ENCODE results near the gene MIOS. TPM values are rescaled to one million over a fixed set of nuclear protein-coding genes. Genes with fewer than 3 reads are reported as not detected.

Gene MIOS
- total RNA-seq, 1 experiment from 2014 or later = 41.3 TPM

DNA sequence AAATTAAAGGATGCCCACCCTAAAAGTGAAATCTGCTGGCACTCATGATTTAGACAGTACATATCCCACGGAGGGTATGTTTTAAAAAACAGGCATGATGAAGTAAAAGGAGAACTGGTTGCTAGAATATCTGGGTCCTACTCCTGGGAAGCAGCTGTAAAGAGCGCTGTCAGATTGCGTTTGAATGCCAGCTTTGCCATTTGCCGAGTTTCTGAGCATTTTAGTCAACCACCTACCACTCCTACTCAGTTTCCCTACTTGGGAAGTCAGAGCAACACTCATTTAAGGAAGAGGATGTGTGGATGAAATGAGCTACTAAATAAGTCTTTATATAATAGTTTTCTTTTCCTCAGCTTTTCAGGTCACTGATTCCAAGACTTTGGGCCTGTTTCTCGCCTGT, 72.7 kb downstream of the MIOS start (continued):
- TF ChIP-seq, protein P1, sequence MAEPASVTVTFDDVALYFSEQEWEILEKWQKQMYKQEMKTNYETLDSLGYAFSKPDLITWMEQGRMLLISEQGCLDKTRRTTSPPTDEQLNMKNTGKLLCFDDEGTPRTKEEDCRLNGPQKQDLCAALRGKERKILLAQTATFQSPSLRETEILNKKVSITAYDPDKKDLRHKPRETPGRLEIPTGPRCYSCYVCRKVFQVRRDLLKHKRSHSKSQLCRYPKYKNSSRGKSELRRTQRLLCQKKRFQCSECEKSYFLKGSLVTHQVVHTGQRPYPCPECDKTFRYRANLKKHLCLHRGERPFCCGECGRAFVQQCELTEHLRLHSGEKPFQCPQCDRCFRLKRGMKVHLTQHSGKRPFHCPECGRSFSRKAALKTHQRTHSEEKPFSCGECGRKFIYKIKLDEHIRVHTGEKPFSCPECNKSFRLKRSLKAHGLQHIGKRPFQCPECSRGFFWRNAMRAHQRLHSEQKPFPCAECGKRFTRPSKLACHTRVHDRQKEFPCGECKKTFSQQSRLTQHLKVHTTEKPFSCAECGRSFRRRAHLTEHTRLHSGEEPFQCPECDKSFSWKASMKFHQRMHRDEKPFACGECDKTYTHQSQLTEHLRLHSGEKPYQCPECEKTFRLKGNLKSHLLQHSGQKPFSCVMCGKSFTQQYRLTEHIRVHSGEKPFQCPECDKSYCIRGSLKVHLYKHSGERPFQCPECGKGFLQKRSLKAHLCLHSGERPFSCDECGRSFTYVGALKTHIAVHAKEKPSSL (CRISPR knock-in tag; conservative IDR thresholded peaks at IDR 0.05) = no peak
- TF ChIP-seq, protein P2, sequence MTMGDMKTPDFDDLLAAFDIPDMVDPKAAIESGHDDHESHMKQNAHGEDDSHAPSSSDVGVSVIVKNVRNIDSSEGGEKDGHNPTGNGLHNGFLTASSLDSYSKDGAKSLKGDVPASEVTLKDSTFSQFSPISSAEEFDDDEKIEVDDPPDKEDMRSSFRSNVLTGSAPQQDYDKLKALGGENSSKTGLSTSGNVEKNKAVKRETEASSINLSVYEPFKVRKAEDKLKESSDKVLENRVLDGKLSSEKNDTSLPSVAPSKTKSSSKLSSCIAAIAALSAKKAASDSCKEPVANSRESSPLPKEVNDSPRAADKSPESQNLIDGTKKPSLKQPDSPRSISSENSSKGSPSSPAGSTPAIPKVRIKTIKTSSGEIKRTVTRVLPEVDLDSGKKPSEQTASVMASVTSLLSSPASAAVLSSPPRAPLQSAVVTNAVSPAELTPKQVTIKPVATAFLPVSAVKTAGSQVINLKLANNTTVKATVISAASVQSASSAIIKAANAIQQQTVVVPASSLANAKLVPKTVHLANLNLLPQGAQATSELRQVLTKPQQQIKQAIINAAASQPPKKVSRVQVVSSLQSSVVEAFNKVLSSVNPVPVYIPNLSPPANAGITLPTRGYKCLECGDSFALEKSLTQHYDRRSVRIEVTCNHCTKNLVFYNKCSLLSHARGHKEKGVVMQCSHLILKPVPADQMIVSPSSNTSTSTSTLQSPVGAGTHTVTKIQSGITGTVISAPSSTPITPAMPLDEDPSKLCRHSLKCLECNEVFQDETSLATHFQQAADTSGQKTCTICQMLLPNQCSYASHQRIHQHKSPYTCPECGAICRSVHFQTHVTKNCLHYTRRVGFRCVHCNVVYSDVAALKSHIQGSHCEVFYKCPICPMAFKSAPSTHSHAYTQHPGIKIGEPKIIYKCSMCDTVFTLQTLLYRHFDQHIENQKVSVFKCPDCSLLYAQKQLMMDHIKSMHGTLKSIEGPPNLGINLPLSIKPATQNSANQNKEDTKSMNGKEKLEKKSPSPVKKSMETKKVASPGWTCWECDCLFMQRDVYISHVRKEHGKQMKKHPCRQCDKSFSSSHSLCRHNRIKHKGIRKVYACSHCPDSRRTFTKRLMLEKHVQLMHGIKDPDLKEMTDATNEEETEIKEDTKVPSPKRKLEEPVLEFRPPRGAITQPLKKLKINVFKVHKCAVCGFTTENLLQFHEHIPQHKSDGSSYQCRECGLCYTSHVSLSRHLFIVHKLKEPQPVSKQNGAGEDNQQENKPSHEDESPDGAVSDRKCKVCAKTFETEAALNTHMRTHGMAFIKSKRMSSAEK (CRISPR knock-in tag; IDR thresholded peaks at IDR 0.05; ENCODE audit: borderline replicate concordance) = no peak

DNA sequence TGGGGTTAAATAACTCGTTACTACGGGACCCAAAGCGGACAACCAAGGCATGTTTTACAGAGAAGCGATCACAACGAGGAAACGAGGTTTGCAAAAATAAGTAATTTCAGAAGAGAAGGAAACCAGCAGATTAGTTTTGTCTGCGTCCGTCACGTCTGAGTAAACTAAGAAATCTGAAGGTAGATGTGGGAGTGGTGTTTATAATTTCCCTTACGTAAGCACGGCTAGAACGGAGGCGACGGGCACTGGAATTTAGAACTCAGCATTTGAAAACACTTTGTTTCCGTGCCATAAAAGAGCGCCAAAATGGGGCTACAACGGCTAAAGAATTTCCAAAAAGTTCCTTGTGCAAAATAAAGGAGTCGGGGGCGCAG, 73.2 kb downstream of the MIOS start:
- ATAC-seq (no peak), DNase-seq (ENCODE audit: low spot score) (no peak)
- Mint-ChIP-seq H3K36me3 (peaks cover 13% of the 10 kb centered on the region), H3K9me3 (no peaks in the 10 kb centered on the region), H3K4me3 (peak overlapping the region; percentile 98), H3K4me1 (peaks cover 32% of the 10 kb centered on the region), H3K27ac (peak overlapping the region; percentile 98), H3K27me3 (ENCODE audit: low read depth) (no peaks in the 10 kb centered on the region)
- ChIA-PET POLR2A (interaction anchor here (0.6 kb wide), 1 partner anchor 447 kb away, joined by 8 read pairs; no protein-coding TSS in a partner anchor), CTCF (interaction anchor here (1.2 to 1.8 kb wide), 5 partner anchors 22 to 656 kb away, joined by 4 to 7 read pairs (median 6); no protein-coding TSS in a partner anchor)
- no peak for TF ChIP-seq TEAD1 (CRISPR knock-in tag; IDR thresholded peaks at IDR 0.05)

DNA sequence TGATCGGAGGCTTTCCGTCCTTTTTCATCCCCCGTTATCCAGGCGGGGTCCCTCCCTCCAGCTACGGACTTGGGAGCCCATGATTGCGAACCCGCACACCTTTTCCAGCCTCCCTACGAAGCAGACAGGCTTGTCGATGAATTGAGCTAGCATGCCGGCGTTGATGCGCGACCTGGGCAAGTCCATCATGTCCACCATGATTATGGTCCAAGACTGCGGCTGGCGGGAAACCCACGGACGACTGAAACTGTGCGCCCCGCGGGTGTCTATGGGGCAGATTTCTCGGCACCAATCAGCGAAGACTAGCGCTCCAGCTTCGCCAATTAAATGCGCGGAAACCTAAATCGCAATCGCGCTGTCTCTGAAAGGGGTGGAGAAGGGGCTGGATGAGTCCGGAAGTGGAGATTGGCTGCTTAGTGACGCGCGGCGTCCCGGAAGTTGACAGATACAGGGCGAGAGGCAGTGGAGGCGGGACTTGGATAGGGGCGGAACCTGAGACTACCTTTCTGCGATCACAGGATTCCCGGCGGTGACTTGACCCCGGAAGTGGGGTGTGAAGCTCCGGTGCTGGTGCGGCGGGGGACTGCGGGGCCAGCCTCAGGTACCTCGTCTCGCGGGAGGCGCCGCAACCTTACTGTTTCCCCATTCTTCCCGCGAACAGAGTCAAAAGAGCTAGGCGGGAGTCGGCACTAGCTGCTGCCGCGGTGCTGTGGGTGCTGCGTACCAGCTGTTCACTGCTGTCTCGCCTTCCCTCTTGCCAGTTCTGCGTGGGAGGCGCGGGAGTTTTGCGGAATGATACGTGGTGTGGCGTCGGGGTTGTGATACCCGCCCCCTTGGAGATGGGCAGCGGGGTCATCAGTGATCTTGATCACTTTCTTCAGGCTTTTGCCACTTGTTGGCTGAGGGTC, 73.8 kb downstream of the MIOS start, which contains the start of gene UMAD1:
Gene UMAD1, plus strand, starts transcription at position 532 of the 908 bp plus-strand sequence. CDS start 32,620 bp downstream, outside the sequence.
- H3K9me3 Mint-ChIP-seq = peaks cover under 1% of the 10 kb centered on the region; the same call in 1 of the 2 replicates
- CTCF ChIA-PET = interaction anchor here (0.5 to 1.8 kb wide), 9 partner anchors 10 to 656 kb away, joined by 3 to 7 read pairs (median 4); no protein-coding TSS in a partner anchor
- no peaks in the 10 kb centered on the region for H3K27me3 Mint-ChIP-seq (ENCODE audit: low read depth)
- ATAC-seq (peak; percentile 98), DNase-seq (ENCODE audit: low spot score) (peak; percentile 98)
- H3K27ac Mint-ChIP-seq = peak within 1 kb of the TSS; percentile 99
- H3K4me1 Mint-ChIP-seq = peaks cover 32% of the 10 kb centered on the region
- POLR2A ChIA-PET = interaction anchor here (0.9 to 1.0 kb wide), 2 partner anchors 9 to 54 kb away, joined by 3 to 8 read pairs; no protein-coding TSS in a partner anchor
- H3K4me3 Mint-ChIP-seq = peak within 1 kb of the TSS; percentile 98
- peaks cover 13% of the 10 kb centered on the region for H3K36me3 Mint-ChIP-seq
- TF ChIP-seq, protein P3, sequence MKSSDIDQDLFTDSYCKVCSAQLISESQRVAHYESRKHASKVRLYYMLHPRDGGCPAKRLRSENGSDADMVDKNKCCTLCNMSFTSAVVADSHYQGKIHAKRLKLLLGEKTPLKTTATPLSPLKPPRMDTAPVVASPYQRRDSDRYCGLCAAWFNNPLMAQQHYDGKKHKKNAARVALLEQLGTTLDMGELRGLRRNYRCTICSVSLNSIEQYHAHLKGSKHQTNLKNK (CRISPR knock-in tag; IDR thresholded peaks at IDR 0.05) = no peak
- TF ChIP-seq JUN (CRISPR knock-in tag; IDR thresholded peaks at IDR 0.05) (peak; percentile 20; the same call in 1 of the 2 replicates), FOXP1 (CRISPR knock-in tag; IDR thresholded peaks at IDR 0.05; ENCODE audit: borderline replicate concordance) (peak; percentile 62; the same call in 1 of the 2 replicates), KAT7 (CRISPR knock-in tag; IDR thresholded peaks at IDR 0.05; ENCODE audit: borderline replicate concordance) (no peak), ETV6 (CRISPR knock-in tag; IDR thresholded peaks at IDR 0.05) (peak; percentile 45), FOXK1 (CRISPR knock-in tag; IDR thresholded peaks at IDR 0.05) (peak; percentile 97), GTF2I (CRISPR knock-in tag; conservative IDR thresholded peaks at IDR 0.05) (no peak), ZNF232 (CRISPR knock-in tag; IDR thresholded peaks at IDR 0.05) (peak; percentile 53; the same call in 1 of the 2 replicates), ZNF263 (CRISPR knock-in tag; IDR thresholded peaks at IDR 0.05; ENCODE audit: low read depth) (no peak), GABPB1 (CRISPR knock-in tag; IDR thresholded peaks at IDR 0.05) (peak; percentile 24; the same call in 1 of the 2 replicates), IRF2 (CRISPR knock-in tag; IDR thresholded peaks at IDR 0.05; ENCODE audit: borderline replicate concordance, low read depth) (no peak), CBFB (CRISPR knock-in tag; IDR thresholded peaks at IDR 0.05; ENCODE audit: low read depth) (peak; percentile 69; the same call in 1 of the 2 replicates)
- TF ChIP-seq, protein P4, sequence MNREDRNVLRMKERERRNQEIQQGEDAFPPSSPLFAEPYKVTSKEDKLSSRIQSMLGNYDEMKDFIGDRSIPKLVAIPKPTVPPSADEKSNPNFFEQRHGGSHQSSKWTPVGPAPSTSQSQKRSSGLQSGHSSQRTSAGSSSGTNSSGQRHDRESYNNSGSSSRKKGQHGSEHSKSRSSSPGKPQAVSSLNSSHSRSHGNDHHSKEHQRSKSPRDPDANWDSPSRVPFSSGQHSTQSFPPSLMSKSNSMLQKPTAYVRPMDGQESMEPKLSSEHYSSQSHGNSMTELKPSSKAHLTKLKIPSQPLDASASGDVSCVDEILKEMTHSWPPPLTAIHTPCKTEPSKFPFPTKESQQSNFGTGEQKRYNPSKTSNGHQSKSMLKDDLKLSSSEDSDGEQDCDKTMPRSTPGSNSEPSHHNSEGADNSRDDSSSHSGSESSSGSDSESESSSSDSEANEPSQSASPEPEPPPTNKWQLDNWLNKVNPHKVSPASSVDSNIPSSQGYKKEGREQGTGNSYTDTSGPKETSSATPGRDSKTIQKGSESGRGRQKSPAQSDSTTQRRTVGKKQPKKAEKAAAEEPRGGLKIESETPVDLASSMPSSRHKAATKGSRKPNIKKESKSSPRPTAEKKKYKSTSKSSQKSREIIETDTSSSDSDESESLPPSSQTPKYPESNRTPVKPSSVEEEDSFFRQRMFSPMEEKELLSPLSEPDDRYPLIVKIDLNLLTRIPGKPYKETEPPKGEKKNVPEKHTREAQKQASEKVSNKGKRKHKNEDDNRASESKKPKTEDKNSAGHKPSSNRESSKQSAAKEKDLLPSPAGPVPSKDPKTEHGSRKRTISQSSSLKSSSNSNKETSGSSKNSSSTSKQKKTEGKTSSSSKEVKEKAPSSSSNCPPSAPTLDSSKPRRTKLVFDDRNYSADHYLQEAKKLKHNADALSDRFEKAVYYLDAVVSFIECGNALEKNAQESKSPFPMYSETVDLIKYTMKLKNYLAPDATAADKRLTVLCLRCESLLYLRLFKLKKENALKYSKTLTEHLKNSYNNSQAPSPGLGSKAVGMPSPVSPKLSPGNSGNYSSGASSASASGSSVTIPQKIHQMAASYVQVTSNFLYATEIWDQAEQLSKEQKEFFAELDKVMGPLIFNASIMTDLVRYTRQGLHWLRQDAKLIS (CRISPR knock-in tag; IDR thresholded peaks at IDR 0.05; ENCODE audit: borderline replicate concordance) = 0 out of 2 replicates have a peak, but pooled peaks have one; percentile 35
- TF ChIP-seq, protein P5, sequence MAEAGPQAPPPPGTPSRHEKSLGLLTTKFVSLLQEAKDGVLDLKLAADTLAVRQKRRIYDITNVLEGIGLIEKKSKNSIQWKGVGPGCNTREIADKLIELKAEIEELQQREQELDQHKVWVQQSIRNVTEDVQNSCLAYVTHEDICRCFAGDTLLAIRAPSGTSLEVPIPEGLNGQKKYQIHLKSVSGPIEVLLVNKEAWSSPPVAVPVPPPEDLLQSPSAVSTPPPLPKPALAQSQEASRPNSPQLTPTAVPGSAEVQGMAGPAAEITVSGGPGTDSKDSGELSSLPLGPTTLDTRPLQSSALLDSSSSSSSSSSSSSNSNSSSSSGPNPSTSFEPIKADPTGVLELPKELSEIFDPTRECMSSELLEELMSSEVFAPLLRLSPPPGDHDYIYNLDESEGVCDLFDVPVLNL (CRISPR knock-in tag; IDR thresholded peaks at IDR 0.05; ENCODE audit: borderline replicate concordance, low read depth) = peak; percentile 91
- TF ChIP-seq, protein P6, sequence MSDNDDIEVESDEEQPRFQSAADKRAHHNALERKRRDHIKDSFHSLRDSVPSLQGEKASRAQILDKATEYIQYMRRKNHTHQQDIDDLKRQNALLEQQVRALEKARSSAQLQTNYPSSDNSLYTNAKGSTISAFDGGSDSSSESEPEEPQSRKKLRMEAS (CRISPR knock-in tag; IDR thresholded peaks at IDR 0.05) = peak; percentile 47; the same call in 1 of the 2 replicates

Measured in WTC11 (cell line).